ENCODE results near the gene ELMO3.

ELMO3 gene

DNA sequence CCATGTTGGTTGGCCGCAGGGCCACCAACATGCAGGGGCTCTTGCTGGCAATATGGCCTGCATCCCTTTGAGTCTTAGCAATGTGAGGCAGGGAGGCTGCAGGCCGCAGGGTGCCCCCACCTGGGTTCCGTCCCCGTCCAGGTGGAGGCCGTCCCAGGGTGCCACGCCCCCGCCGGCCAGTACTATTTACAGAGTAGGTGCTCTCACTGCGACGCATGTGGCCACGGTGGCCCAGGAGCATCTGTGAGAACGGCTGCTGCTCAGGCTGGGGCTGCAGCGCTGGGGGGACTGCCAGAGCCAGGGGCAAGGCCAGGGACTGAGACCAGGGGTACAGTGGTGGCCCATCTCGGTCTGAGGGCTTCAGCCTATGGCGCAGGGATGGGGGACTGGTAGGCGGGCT is 18.8 kb upstream of the ELMO3 start:
- no peak for DNase-seq (ENCODE audit: low read depth in 2 of 2)

DNA sequence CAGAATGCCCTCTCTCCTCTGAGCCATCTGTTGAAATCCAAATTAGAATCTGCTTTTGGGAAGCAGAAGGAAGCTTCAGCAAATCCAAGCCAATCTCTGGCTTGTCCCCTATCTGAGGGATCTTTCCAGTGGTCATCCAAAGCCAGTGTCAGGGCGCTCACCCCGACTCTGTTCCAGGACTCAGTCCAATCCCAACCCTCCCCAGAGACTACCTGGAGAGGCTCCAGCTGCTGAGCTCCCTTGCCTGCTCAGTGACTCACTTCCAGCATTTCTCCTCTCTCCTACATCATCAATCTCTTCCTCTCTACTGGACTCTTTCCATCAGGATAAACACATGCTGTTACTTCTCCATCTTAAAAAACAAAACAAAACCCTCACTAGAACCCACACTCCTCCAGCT is 17.6 kb upstream of the ELMO3 start:
- DNase-seq (ENCODE audit: low read depth in 2 of 2), result no peak

DNA sequence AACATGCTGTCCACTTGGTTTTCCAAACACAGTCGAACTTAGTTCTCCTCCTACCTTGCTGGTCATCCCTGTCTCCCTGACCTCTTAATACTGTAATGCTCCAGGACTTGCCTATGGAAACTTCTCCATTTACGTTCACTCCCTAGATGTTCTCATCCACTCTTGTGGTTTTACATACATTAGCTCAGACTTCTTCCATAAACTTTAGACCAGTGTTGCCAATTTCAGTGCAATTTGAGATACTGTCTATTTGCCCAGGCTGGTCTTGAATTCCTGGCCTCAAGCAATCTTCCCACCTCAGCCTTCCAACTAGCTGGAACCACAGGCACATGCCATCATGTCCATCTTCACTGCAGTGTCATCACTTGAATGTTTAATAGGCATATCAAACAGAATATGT is 16.6 kb upstream of the ELMO3 start:
- DNase-seq (ENCODE audit: low read depth in 2 of 2), result no peak

DNA sequence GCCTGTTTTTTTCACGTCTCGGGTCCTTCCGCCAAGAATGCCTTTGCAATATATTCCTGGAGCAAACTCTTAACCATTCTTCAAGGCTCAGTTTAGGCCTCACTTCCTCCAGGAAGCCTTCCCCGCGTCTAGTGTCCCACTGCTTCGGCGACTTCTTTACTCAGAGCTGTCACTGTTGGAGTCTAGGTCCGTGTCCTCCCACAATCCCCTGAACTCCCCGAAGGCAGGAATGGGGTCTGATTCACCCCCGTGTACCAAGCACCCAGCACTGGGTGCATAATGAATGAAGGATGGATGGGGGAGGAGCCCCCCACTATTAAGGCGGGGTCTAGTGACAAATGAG is 15.7 kb upstream of the ELMO3 start:
- no peak for DNase-seq (ENCODE audit: low read depth in 2 of 2)

DNA sequence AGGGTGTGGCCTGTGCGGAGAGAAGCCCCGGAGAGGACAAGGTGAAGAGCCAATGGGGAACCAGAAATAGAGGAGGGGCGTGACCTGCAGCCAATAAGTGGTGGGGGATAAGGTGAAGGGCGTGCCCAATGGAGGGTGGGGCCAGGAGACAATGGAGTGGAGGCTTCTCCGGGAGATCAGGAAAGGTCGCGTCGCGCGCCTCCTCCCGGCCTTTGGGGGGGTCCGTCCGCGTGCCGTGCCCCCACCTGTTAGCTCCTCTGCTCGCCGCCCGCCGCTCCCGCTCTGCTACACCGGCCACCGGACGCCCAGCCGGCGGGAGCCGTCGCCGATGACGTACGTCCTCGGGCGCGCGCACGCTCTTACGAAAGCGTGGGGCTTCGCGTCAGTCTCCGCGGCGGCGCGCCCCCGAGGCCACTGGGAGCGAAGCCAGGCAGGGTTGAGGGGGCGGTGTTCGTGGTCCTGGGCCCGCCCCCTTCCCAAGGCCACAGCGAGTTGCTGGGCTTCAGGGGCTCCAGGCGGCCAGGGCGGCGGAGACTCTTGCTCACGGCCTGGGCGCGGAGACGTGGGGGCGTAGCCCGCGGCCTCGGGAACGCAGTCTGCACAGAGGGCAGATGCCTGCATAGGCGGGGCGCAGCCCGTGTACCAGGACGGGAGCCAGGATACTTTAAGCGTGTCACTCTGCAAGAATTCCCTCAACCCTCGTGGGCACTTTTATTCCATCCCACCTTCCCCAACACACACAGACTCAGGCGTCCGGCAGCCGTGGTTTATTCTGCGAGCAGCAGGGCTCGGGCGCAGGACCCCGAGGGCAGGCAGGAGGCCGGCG is 15.1 kb upstream of the ELMO3 start, which contains the start of gene MATCAP1:
Gene MATCAP1, minus strand, starts transcription at position 337 of the 826 bp plus-strand sequence. CDS start 3,353 bp downstream, outside the sequence.
- peak; percentile 72 to 81 for DNase-seq (ENCODE audit: low read depth in 2 of 2)

- no peak for DNase-seq (ENCODE audit: low read depth in 2 of 2)
Measured at GRCh38 chr16:67184453-67184994, 14.4 kb upstream of the ELMO3 start.

GRCh38 chr16:67184995-67185650 is 13.8 kb upstream of the ELMO3 start:
- peak; percentile 66 to 76 for DNase-seq (ENCODE audit: low read depth in 2 of 2)

DNA sequence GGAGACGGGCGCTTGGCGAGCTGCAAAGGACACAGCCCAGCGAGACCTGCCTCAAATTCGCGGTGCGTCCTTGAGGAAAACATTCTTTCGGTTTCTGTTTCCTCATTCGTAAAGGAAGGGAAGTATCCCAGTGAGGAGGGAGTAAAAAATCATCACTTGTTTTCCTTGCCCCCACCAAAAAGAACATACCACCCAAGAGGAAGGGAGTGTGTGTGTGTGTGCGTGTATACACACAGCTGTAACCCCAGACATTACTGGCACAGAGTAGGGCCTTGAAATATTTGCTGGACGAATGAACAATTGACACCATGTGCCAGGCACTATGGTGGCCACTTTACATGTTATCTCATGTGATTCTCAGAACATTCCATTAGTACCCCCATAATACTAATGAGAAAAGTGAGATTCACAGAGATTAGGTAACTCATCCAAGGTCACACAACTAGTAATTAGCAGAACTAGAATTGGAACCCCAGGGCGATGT is 13.2 kb upstream of the ELMO3 start:
- DNase-seq (ENCODE audit: low read depth in 2 of 2), result no peak

GRCh38 chr16:67186550-67186950 is 12.4 kb upstream of the ELMO3 start:
- DNase-seq (ENCODE audit: low read depth in 2 of 2), result no peak

- DNase-seq (ENCODE audit: low read depth in 2 of 2), result no peak
Measured at GRCh38 chr16:67187175-67187890, 11.6 kb upstream of the ELMO3 start.

- no peak for DNase-seq (ENCODE audit: low read depth in 2 of 2)
Measured at GRCh38 chr16:67188323-67188722, 10.6 kb upstream of the ELMO3 start.

DNA sequence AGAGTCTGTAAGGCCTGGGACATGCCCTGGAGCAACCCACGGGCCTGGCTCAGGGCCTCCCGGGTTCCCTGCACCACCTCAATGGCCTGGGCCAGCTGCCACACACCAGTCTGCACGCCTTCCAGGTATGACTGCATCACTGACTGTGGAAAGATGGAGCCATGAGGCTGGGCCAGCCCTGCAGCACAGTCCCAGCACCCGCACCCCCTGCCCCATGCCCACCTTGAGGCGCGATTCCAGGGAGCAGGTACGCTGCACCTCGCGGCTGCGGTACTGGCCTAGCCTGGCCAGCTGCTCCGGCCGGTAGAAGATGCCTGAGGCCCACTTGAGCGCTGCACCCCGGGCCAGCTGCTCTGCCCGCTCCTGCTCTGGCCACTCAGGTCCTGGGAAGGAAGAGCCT is 10.1 kb upstream of the ELMO3 start:
- no peak for DNase-seq (ENCODE audit: low read depth in 2 of 2)

DNA sequence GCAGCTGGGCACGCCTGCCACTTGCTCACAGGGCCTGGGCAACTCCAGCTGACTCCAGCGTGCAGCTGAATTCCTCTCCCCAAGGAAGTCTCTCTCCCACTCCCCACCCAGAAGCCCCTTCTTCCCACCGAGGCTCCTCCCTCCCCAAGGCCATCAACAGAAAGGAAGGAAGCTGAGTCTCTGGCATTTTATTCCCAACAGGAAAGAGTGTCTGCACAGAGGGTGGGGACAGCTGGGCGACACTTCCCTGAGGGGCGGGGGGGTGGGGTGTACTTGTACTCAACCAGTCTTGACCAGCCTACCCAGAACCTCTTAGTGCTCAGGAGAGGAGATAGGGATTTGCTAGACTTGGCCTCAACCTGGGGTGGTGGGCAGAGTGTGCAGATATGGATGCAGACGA is 8.9 kb upstream of the ELMO3 start, which contains the start of gene EXOC3L1:
Gene EXOC3L1, minus strand, starts transcription at position 96 of the 400 bp plus-strand sequence. CDS start 460 bp downstream, outside the sequence.
- no peak for DNase-seq (ENCODE audit: low read depth in 2 of 2)

- DNase-seq (ENCODE audit: low read depth in 2 of 2), result no peak
Measured at GRCh38 chr16:67190448-67191399, 8.2 kb upstream of the ELMO3 start.

DNA sequence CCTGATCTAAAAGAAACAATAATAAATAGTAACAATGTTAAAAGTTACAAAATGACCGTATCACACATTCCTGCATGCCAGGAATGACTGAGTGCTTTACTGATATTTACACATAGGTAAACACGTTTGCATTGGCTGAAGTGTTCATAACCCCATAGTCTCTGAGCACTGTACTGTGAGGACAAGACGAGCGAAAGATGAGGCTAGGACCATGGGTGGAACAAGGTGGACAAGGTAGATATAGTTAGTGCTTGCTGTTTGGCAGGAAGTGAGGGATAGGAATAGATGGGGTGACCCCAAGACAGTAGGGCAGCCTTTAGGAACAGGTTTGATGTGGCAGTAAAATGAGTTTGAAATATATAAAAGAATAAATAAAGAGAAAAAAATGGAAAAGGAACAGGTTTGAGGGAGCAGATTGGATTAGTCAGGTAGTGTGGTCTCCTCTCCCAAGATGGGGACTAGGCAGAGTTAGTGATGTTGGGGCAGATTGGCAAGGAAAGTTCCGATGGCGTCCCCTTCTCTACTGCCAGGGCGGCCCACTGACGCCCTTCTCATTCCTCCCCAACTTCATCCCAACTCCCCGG is 7.4 kb upstream of the ELMO3 start:
- no peak for DNase-seq (ENCODE audit: low read depth in 2 of 2)

DNA sequence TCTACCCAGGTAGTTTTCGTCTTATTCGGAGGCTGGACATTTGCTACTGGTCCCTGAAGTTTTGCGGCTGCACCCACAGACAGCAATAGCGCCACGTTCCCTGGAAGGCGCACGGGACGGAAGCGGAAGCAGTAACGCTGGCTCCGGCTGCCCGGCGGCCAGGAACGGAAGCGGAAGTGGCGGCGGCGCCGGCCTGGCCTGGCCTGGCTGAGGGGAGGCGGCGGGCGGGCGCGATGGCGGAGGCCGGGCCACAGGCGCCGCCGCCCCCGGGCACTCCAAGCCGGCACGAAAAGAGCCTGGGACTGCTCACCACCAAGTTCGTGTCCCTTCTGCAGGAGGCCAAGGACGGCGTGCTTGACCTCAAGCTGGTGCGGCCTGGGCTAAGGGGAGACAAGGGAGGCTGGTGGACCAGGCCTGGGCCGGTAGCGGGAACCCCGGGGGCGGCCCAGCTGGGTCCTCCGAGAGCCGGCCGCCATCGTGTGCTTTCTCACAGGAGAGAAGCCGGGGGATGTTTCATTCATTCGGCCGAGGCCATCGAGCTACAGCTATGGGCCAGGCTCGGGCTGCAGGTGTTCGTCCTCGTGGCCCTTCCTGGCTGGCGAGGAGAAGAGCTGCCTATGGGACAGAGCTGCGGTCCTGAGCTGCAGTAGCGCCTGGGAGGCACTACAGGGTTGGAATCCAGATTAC is 6.8 kb upstream of the ELMO3 start, which contains the start of gene E2F4:
Gene E2F4, plus strand, starts transcription at position 161 of the 687 bp plus-strand sequence. Its CDS starts 73 bp downstream, at position 234.
- peak; percentile 69 to 75 for DNase-seq (ENCODE audit: low read depth in 2 of 2)

GRCh38 chr16:67192781-67193361 is 6.1 kb upstream of the ELMO3 start:
- no peak for DNase-seq (ENCODE audit: low read depth in 2 of 2)

DNA sequence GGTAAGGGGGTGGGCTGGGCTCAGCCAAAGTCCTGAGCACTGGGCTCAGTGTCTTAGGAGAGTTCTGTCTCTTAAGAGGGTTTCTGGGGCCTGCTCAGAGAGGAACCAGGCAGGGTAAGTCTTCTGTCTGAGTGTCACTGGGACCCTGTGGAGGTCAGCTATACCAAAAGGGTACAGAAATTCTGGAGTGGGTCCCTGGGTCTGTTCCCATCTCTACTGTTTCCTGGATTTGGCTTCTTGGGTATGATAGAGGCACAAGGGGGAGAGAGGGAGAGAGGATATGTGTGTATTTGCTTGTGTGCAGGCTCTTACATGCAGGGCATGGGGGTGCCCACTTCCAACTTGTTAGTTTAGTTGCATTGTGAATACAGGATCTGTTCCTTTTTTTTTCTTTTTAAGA is 5.4 kb upstream of the ELMO3 start:
- no peak for DNase-seq (ENCODE audit: low read depth in 2 of 2)

DNA sequence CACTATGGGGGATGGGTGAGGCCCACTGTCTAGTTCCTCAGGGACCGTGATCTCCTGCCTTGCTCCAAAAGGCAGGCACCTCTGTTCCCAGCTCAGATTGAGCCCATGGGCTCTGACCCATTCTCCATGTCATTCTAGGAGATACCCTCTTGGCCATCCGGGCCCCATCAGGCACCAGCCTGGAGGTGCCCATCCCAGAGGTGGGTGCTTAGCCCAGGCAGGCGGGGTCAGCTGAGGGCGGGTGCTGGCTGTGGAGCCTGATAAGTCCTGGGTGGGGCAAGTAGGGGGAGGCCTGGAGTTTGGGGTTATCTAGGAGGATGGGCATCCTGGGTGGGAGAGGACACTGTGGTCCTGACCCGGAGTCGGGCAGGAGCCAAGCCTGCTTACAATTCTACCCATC is 4.7 kb upstream of the ELMO3 start:
- no peak for DNase-seq (ENCODE audit: low read depth in 2 of 2)
